ENCODE data around the gene NAXE. TPM values are rescaled to one million over a fixed set of nuclear protein-coding genes. Genes with fewer than 3 reads are reported as not detected.
A peak's percentile ranks its signal among the peaks of the same experiment; 100 is the strongest.

Gene NAXE
- total and polyA plus RNA-seq, 2 of the 13 experiments (the other 11 are each of a cell fraction or from before 2014, with no cell fraction given), result 39.4 to 59.4 TPM

DNA sequence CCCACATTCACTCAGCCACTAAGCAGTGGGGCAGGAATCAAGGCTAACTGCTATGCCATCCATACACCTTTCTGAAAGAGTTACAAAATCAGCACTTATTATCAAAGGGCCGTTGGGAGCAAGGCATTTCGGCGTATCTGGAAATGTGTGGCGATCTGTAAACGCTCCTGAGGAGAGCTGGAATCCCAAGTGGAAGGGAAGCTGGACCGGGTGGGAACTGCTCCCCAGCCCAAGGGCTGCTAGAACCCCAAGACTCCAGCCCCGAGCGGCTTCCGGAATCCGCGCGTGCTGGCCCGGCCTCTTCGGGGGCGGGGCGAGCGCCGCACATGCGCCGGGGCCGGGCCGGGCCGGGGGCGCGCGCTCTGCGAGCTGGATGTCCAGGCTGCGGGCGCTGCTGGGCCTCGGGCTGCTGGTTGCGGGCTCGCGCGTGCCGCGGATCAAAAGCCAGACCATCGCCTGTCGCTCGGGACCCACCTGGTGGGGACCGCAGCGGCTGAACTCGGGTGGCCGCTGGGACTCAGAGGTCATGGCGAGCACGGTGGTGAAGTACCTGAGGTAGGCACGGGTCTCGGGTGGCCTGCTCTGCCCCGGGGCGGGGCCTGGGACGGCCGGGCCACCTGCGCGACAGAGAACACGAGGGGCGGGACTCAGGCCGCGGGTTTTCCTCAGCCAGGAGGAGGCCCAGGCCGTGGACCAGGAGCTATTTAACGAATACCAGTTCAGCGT lies at the start of gene NAXE (continued):
- no peak for TF ChIP-seq MAZ (IDR thresholded peaks at IDR 0.05; ENCODE audit: borderline replicate concordance, low read depth, low read length)
- peak; percentile 75 for TF ChIP-seq MAZ (CRISPR knock-in tag; IDR thresholded peaks at IDR 0.05; ENCODE audit: low read depth)
- TF ChIP-seq ZNF501 (CRISPR knock-in tag; IDR thresholded peaks at IDR 0.05), result no peak; the same call in 1 of the 2 replicates
- peak; percentile 40 for TF ChIP-seq YY1 (IDR thresholded peaks at IDR 0.05; ENCODE audit: insufficient read depth, insufficient replicate concordance, low read depth, low read length)
- TF ChIP-seq ZNF24 (IDR thresholded peaks at IDR 0.05), result no peak
- no peak for TF ChIP-seq SIX1 (CRISPR knock-in tag; IDR thresholded peaks at IDR 0.05; ENCODE audit: borderline replicate concordance)
- TF ChIP-seq ZNF678 (CRISPR knock-in tag; IDR thresholded peaks at IDR 0.05), result no peak
- no peak for TF ChIP-seq NBN (conservative IDR thresholded peaks at IDR 0.05)
- TF ChIP-seq ZBED4 (CRISPR knock-in tag; IDR thresholded peaks at IDR 0.05; ENCODE audit: borderline replicate concordance), result peak; percentile 96
- TF ChIP-seq ZFAT (CRISPR knock-in tag; conservative IDR thresholded peaks at IDR 0.05), result no peak
- TF ChIP-seq SOX6 (IDR thresholded peaks at IDR 0.05), result no peak
- TF ChIP-seq SOX6 (CRISPR knock-in tag; IDR thresholded peaks at IDR 0.05), result 0 out of 2 replicates have a peak, but pooled peaks have one; percentile 31
- TF ChIP-seq AGO2 (optimal IDR thresholded peaks at IDR 0.05; ENCODE audit: low read depth, low read length), result peak; percentile 97
- TF ChIP-seq, protein P1, sequence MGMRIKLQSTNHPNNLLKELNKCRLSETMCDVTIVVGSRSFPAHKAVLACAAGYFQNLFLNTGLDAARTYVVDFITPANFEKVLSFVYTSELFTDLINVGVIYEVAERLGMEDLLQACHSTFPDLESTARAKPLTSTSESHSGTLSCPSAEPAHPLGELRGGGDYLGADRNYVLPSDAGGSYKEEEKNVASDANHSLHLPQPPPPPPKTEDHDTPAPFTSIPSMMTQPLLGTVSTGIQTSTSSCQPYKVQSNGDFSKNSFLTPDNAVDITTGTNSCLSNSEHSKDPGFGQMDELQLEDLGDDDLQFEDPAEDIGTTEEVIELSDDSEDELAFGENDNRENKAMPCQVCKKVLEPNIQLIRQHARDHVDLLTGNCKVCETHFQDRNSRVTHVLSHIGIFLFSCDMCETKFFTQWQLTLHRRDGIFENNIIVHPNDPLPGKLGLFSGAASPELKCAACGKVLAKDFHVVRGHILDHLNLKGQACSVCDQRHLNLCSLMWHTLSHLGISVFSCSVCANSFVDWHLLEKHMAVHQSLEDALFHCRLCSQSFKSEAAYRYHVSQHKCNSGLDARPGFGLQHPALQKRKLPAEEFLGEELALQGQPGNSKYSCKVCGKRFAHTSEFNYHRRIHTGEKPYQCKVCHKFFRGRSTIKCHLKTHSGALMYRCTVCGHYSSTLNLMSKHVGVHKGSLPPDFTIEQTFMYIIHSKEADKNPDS (CRISPR knock-in tag; IDR thresholded peaks at IDR 0.05), result no peak
- no peak for TF ChIP-seq PCBP2 (optimal IDR thresholded peaks at IDR 0.05; ENCODE audit: low read depth, low read length, poor library complexity, severe bottlenecking)
- no peak for TF ChIP-seq CEBPG (CRISPR knock-in tag; IDR thresholded peaks at IDR 0.05)
- no peak for TF ChIP-seq ZZZ3 (CRISPR knock-in tag; IDR thresholded peaks at IDR 0.05; ENCODE audit: borderline replicate concordance)
- TF ChIP-seq, protein P2, sequence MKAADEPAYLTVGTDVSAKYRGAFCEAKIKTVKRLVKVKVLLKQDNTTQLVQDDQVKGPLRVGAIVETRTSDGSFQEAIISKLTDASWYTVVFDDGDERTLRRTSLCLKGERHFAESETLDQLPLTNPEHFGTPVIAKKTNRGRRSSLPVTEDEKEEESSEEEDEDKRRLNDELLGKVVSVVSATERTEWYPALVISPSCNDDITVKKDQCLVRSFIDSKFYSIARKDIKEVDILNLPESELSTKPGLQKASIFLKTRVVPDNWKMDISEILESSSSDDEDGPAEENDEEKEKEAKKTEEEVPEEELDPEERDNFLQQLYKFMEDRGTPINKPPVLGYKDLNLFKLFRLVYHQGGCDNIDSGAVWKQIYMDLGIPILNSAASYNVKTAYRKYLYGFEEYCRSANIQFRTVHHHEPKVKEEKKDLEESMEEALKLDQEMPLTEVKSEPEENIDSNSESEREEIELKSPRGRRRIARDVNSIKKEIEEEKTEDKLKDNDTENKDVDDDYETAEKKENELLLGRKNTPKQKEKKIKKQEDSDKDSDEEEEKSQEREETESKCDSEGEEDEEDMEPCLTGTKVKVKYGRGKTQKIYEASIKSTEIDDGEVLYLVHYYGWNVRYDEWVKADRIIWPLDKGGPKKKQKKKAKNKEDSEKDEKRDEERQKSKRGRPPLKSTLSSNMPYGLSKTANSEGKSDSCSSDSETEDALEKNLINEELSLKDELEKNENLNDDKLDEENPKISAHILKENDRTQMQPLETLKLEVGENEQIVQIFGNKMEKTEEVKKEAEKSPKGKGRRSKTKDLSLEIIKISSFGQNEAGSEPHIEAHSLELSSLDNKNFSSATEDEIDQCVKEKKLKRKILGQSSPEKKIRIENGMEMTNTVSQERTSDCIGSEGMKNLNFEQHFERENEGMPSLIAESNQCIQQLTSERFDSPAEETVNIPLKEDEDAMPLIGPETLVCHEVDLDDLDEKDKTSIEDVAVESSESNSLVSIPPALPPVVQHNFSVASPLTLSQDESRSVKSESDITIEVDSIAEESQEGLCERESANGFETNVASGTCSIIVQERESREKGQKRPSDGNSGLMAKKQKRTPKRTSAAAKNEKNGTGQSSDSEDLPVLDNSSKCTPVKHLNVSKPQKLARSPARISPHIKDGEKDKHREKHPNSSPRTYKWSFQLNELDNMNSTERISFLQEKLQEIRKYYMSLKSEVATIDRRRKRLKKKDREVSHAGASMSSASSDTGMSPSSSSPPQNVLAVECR (CRISPR knock-in tag; IDR thresholded peaks at IDR 0.05; ENCODE audit: borderline replicate concordance), result peak; percentile 69; the same call in 1 of the 2 replicates
- no peak; the same call in 1 of the 2 replicates for TF ChIP-seq ZNF782 (CRISPR knock-in tag; IDR thresholded peaks at IDR 0.05; ENCODE audit: borderline replicate concordance)
- peak; percentile 61 for TF ChIP-seq MXD4 (CRISPR knock-in tag; IDR thresholded peaks at IDR 0.05)

Measured in HepG2 (cell line).